Stimulated activated CD8-positive, alpha-beta memory T cell treated with anti-CD3 and anti-CD28 coated beads, Interleukin-7, amount 100 ng/mL, for 1 hour (primary cell): ENCODE data around the gene C6orf52.
"Not testable (repeated sequence)": the region's sequence is repeated elsewhere in the genome, so short reads cannot be mapped to it uniquely, and the experiment has no call there.

Experiments used
- DNase-seq, 2 donors: peaks; one replicate each; pipeline ENCODE4 v3.0.0-alpha.2; 2020; ENCODE audit warnings: low read depth in 2 of 2

The C6orf52 gene

GRCh38 chr6:10694302-10695085 is at the start of gene C6orf52, which contains the start of gene PAK1IP1:
Gene C6orf52 (minus strand): TSS chr6:10694616. CDS start chr6:10687550, 7,066 bp downstream.
Gene PAK1IP1 (plus strand): TSS chr6:10694972. CDS start chr6:10694986, 14 bp downstream.
- peak; percentile 86 for DNase-seq

GRCh38 chr6:10743515-10743914 is 49.1 kb upstream of the C6orf52 start:
- no peak for DNase-seq

- no peak for DNase-seq
Measured at GRCh38 chr6:10742251-10742650, 47.8 kb upstream of the C6orf52 start.

- not testable (repeated sequence) for DNase-seq
Measured at GRCh38 chr6:10741643-10742042, 47.2 kb upstream of the C6orf52 start.

- no peak for DNase-seq
Measured at GRCh38 chr6:10740061-10740460, 45.6 kb upstream of the C6orf52 start.

- DNase-seq = no peak
Measured at GRCh38 chr6:10736731-10737130, 42.3 kb upstream of the C6orf52 start.

GRCh38 chr6:10733863-10734262 is 39.4 kb upstream of the C6orf52 start:
- DNase-seq = no peak

- no peak for DNase-seq
Measured at GRCh38 chr6:10733151-10733715, 38.8 kb upstream of the C6orf52 start.

GRCh38 chr6:10730254-10730653 is 35.8 kb upstream of the C6orf52 start:
- no peak for DNase-seq

GRCh38 chr6:10725716-10726115 is 31.3 kb upstream of the C6orf52 start:
- no peak for DNase-seq

GRCh38 chr6:10725044-10725443 is 30.6 kb upstream of the C6orf52 start:
- DNase-seq = no peak

- DNase-seq = no peak
Measured at GRCh38 chr6:10723567-10723881, 29.1 kb upstream of the C6orf52 start.

GRCh38 chr6:10722820-10723566 is 28.6 kb upstream of the C6orf52 start, which contains the start of gene TMEM14C:
Gene TMEM14C (plus strand): TSS chr6:10723070. CDS start chr6:10724614, 1,544 bp downstream.
- DNase-seq = peak; percentile 55 to 67

- no peak for DNase-seq
Measured at GRCh38 chr6:10722570-10722819, 28.1 kb upstream of the C6orf52 start.

GRCh38 chr6:10721850-10722569 is 27.6 kb upstream of the C6orf52 start:
- no peak for DNase-seq

- DNase-seq = not testable (repeated sequence)
Measured at GRCh38 chr6:10720960-10721849, 26.8 kb upstream of the C6orf52 start.

- DNase-seq = peak; percentile 22 to 49
Measured at GRCh38 chr6:10720265-10720959, 26.0 kb upstream of the C6orf52 start.

- DNase-seq = no peak
Measured at GRCh38 chr6:10719964-10720264, 25.5 kb upstream of the C6orf52 start.

- no peak for DNase-seq
Measured at GRCh38 chr6:10719296-10719963, 25.0 kb upstream of the C6orf52 start.

- no peak for DNase-seq
Measured at GRCh38 chr6:10713962-10714361, 19.5 kb upstream of the C6orf52 start.
